GM21360 (cell line): Measurements from ENCODE around the gene CD72.

Source experiments
- ATAC-seq: cut with Tn5 transposase; IDR thresholded peaks from one replicate; pipeline ENCODE4 v1.9.1; 2021; ENCODE audit warnings: mild to moderate bottlenecking, moderate library complexity; ENCODE audit not compliant: unreplicated experiment

CD72 gene, protein sequence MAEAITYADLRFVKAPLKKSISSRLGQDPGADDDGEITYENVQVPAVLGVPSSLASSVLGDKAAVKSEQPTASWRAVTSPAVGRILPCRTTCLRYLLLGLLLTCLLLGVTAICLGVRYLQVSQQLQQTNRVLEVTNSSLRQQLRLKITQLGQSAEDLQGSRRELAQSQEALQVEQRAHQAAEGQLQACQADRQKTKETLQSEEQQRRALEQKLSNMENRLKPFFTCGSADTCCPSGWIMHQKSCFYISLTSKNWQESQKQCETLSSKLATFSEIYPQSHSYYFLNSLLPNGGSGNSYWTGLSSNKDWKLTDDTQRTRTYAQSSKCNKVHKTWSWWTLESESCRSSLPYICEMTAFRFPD

GRCh38 chr9:35618325-35618727 is at the start of gene CD72:
Gene CD72 (minus strand): TSS chr9:35618413. CDS start chr9:35618303, 110 bp downstream.
- ATAC-seq, result no peak

GRCh38 chr9:35667939-35668338 is 49.7 kb upstream of the CD72 start:
- no peak for ATAC-seq

- ATAC-seq, result no peak
Measured at GRCh38 chr9:35666549-35666948, 48.3 kb upstream of the CD72 start.

DNA sequence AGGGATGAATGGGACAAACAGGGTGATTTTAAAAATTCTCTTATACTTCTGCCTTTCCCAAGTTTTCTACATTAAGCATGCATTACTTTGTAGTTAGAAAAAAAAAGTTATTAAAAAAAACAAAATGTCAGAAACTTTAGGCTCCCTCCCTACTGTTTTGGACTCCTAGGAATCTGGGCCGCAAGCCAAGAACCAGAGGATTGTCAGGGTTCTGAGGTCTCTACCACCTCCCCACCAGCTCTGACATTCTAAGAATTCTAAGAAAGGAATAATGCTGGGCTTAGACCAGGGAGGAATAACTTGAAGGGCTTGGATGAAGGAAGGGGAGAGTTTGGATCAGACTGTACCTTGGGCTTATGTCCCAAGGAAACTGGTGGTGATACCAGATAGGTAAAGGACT is 47.8 kb upstream of the CD72 start:
- ATAC-seq, result no peak

GRCh38 chr9:35665471-35665818 is 47.2 kb upstream of the CD72 start:
- no peak for ATAC-seq

DNA sequence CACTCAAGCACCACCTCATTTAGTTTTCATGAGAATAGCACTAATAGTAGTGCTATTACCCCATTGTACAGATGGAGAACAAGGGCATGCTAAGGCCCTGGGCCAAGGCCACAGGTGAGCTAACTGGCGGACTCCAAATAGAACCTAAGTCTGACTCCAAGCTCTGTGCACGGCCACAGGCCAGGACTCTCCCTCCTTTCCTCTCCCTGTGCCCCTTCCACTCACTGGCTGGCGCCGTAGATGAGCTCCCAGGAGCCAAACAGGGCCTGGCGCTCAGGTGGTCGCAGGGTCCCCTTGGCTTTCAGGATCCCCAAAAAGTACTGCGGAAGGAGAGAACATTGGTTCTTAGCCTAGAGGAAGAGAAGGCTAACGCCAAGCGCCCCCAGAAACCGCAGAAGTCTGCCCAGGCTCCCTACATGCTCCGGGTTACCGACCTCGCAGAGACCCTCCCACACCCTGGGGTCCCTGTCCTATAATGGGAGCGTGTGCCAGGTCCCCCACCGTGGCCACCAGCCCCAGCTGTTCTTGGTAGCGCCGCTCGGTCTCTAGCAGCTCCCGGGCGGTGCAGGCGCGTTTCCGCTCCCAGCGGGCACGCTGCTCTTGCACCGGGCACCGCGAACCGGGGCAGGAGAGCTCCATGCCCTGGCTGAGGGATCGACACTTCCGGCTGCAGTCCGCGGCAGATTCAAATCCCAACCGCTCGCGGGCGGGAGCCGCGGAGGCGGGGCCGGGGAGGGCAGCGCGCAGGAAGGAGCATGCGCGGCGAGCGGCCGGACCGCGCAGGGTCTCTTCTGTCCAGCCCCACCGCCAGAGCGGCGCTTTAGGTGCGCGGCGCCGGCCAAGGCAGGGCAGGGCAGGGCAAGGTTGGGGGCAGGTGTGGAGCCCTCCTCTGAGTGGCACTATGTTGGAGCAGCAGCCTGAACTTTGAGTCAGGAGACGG is 46.6 kb upstream of the CD72 start, which contains the start of gene ARHGEF39:
Gene ARHGEF39 (minus strand): TSS at position 665 of the 940 bp plus-strand sequence. CDS start 26 bp downstream, at position 639.
- peak; percentile 70 for ATAC-seq

DNA sequence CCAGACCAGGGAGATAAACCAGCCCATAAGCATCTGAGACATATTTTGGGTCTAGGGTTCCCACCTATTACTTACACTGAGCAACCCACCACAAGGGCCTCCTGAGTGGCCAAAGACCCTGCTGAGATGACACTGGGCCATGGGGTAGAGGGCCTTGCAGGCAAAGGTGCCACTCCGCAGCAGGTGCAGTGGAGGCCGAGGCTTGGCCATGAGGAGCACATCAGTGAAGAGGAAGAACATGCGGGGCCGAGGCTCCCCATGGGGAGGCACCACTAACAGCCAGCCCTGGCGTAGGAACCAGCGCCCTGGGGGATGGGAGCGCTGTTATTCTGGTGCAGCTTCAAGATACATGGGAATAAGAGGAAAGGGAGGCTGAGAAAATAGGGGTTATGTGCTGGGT is 44.2 kb upstream of the CD72 start:
- no peak for ATAC-seq

- no peak for ATAC-seq
Measured at GRCh38 chr9:35661756-35662350, 43.6 kb upstream of the CD72 start.

- ATAC-seq, result no peak
Measured at GRCh38 chr9:35660966-35661415, 42.8 kb upstream of the CD72 start.

- ATAC-seq, result no peak
Measured at GRCh38 chr9:35659340-35659739, 41.1 kb upstream of the CD72 start.

- ATAC-seq, result no peak
Measured at GRCh38 chr9:35658968-35659220, 40.7 kb upstream of the CD72 start.

- ATAC-seq, result peak; percentile 43
Measured at GRCh38 chr9:35658137-35658967, 40.1 kb upstream of the CD72 start, which contains the start of gene CCDC107. Gene CCDC107 (plus strand): TSS chr9:35658292. CDS start chr9:35658380, 88 bp downstream.

- peak; percentile 86 for ATAC-seq
Measured at GRCh38 chr9:35657546-35658136, 39.4 kb upstream of the CD72 start, which contains the start of gene RMRP. Gene RMRP (minus strand): TSS chr9:35658019.

DNA sequence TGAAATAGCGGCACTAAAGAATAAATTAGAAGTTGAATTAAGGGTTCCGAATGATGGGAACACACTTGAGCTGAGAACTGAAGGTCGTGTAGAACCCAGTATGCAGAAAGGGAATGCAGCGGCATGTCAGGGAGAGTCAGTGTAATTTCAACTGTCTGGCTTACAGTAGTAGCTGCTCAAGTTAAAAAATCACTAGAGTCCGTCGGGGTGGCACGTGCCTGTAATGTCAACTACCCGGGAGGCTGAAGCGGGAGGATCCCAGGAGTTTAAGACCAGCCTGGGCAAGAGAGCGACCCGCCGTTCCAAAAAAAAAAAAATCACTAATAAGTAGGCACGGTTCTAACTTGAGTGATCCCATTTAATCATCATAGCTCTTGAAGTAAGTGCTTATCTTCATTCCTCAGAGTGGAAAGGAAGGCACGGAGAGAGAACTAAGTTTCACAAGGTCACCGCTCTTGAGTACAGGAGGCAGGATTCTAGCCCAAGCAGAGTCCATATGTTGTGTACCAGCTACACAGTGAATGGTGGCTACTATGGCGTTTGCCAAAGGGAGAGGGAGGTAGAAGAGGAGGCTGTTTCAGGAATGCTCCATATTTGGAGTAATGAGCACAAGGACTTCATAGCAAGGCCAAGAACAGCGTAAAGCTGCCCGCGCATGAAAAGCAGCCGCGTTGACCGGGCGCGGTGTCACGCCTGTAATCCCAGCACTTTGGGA is 38.8 kb upstream of the CD72 start:
- no peak for ATAC-seq

GRCh38 chr9:35656348-35656747 is 38.1 kb upstream of the CD72 start:
- no peak for ATAC-seq

- no peak for ATAC-seq
Measured at GRCh38 chr9:35653611-35654010, 35.4 kb upstream of the CD72 start.

- ATAC-seq, result no peak
Measured at GRCh38 chr9:35652829-35653209, 34.6 kb upstream of the CD72 start.

GRCh38 chr9:35651956-35652828 is 34.0 kb upstream of the CD72 start:
- no peak for ATAC-seq
